ENCODE measurements around the gene SPECC1L. TPM values are rescaled to one million over a fixed set of nuclear protein-coding genes. Genes with fewer than 3 reads are reported as not detected.
"Not testable (repeated sequence)": the region's sequence is repeated elsewhere in the genome, so short reads cannot be mapped to it uniquely, and the experiment has no call there.

The SPECC1L gene
- total RNA-seq, 1 experiment from 2014 or later: 39.9 TPM

- peak; percentile 57 for DNase-seq (ENCODE audit: low read depth)
These were observed 14.1 kb downstream of the SPECC1L start for GRCh38 chr22:24284747-24285203.

- no peak for DNase-seq (ENCODE audit: low read depth)
These were observed 14.6 kb downstream of the SPECC1L start for GRCh38 chr22:24285245-24285644.

GRCh38 chr22:24287212-24287611, 16.6 kb downstream of the SPECC1L start:
- not testable (repeated sequence) for DNase-seq (ENCODE audit: low read depth)

GRCh38 chr22:24287801-24288200, 17.2 kb downstream of the SPECC1L start:
- DNase-seq (ENCODE audit: low read depth): not testable (repeated sequence)

- DNase-seq (ENCODE audit: low read depth): peak; percentile 77
These were observed 18.5 kb downstream of the SPECC1L start for GRCh38 chr22:24289114-24289513.

GRCh38 chr22:24289741-24290163, 19.1 kb downstream of the SPECC1L start:
- DNase-seq (ENCODE audit: low read depth): no peak

- DNase-seq (ENCODE audit: low read depth): no peak
These were observed 19.8 kb downstream of the SPECC1L start for GRCh38 chr22:24290459-24290858.

GRCh38 chr22:24291515-24292201, 21.0 kb downstream of the SPECC1L start:
- DNase-seq (ENCODE audit: low read depth): no peak

GRCh38 chr22:24292202-24292830, 21.7 kb downstream of the SPECC1L start:
- DNase-seq (ENCODE audit: low read depth): not testable (repeated sequence)

GRCh38 chr22:24294913-24295312, 24.3 kb downstream of the SPECC1L start:
- DNase-seq (ENCODE audit: low read depth): not testable (repeated sequence)

- not testable (repeated sequence) for DNase-seq (ENCODE audit: low read depth)
These were observed 28.0 kb downstream of the SPECC1L start for GRCh38 chr22:24298497-24299155.

GRCh38 chr22:24300522-24300921, 29.9 kb downstream of the SPECC1L start:
- DNase-seq (ENCODE audit: low read depth): not testable (repeated sequence)

- DNase-seq (ENCODE audit: low read depth): no peak
These were observed 32.0 kb downstream of the SPECC1L start for GRCh38 chr22:24302591-24302990.

- DNase-seq (ENCODE audit: low read depth): no peak
These were observed 32.4 kb downstream of the SPECC1L start for GRCh38 chr22:24303007-24303406.

GRCh38 chr22:24304062-24304675, 33.5 kb downstream of the SPECC1L start:
- no peak for DNase-seq (ENCODE audit: low read depth)

- no peak for DNase-seq (ENCODE audit: low read depth)
These were observed 34.6 kb downstream of the SPECC1L start for GRCh38 chr22:24305260-24305692.

- no peak for DNase-seq (ENCODE audit: low read depth)
These were observed 40.3 kb downstream of the SPECC1L start for GRCh38 chr22:24310969-24311368.

GRCh38 chr22:24315367-24315966, 44.8 kb downstream of the SPECC1L start:
- DNase-seq (ENCODE audit: low read depth): peak; percentile 28

GRCh38 chr22:24316264-24316663, 45.6 kb downstream of the SPECC1L start:
- not testable (repeated sequence) for DNase-seq (ENCODE audit: low read depth)

GRCh38 chr22:24317511-24317910, 46.9 kb downstream of the SPECC1L start:
- not testable (repeated sequence) for DNase-seq (ENCODE audit: low read depth)

GRCh38 chr22:24319451-24319850, 48.8 kb downstream of the SPECC1L start:
- no peak for DNase-seq (ENCODE audit: low read depth)

- no peak for DNase-seq (ENCODE audit: low read depth)
These were observed 51.4 kb downstream of the SPECC1L start for GRCh38 chr22:24321999-24322398.

Measured in LHCN-M2 (cell line).